H9 (cell line): ENCODE results near the gene ANKRD30B. TPM values are rescaled to one million over a fixed set of nuclear protein-coding genes. Genes with fewer than 3 reads are reported as not detected.
"Not testable (repeated sequence)": the region's sequence is repeated elsewhere in the genome, so short reads cannot be mapped to it uniquely, and the experiment has no call there.

Source experiments
- DNase-seq: peaks from one replicate; pipeline ENCODE4 v3.0.0-alpha.2; 2017
- H2AFZ ChIP-seq: one replicate; pipeline ENCODE4 v1.6.1; 2013; ENCODE audit warnings: mild to moderate bottlenecking, low read length, control low read depth, moderate library complexity
- H2AK5ac ChIP-seq: 2 replicates; pipeline ENCODE4 v1.6.1; 2013; ENCODE audit warnings: low read length, control low read depth, mixed read lengths; ENCODE audit not compliant: insufficient read length
- H2BK120ac ChIP-seq: one replicate; pipeline ENCODE4 v1.6.1; 2013; ENCODE audit warnings: low read depth, mild to moderate bottlenecking, low read length, control low read depth, inconsistent platforms; ENCODE audit not compliant: poor library complexity, severe bottlenecking
- H2BK12ac ChIP-seq: 2 replicates; pipeline ENCODE4 v1.6.1; 2013; ENCODE audit warnings: low read length, control low read depth, mixed read lengths, low read depth; ENCODE audit not compliant: insufficient read length
- H2BK15ac ChIP-seq: 2 replicates; pipeline ENCODE4 v1.6.1; 2013; ENCODE audit warnings: low read depth, low read length, control low read depth
- H2BK20ac ChIP-seq: one replicate; pipeline ENCODE4 v1.6.1; 2013; ENCODE audit warnings: low read depth, mild to moderate bottlenecking, low read length, control low read depth, inconsistent platforms; ENCODE audit not compliant: poor library complexity, severe bottlenecking
- H2BK5ac ChIP-seq: 2 replicates; pipeline ENCODE4 v1.6.1; 2013; ENCODE audit warnings: low read length, control low read depth, mixed read lengths; ENCODE audit not compliant: insufficient read length
- H3K14ac ChIP-seq: 2 replicates; pipeline ENCODE4 v1.6.1; 2013; ENCODE audit warnings: low read length, control low read depth; ENCODE audit not compliant: insufficient read depth
- H3K18ac ChIP-seq: 2 replicates; pipeline ENCODE4 v1.6.1; 2013; ENCODE audit warnings: low read depth, mild to moderate bottlenecking, mixed read lengths, low read length, control low read depth; ENCODE audit not compliant: insufficient read length
- H3K23ac ChIP-seq: 2 replicates; pipeline ENCODE4 v1.6.1; 2013; ENCODE audit warnings: low read length, control low read depth, mixed read lengths, low read depth; ENCODE audit not compliant: insufficient read length
- H3K23me2 ChIP-seq: 2 replicates; pipeline ENCODE4 v1.6.1; 2013; ENCODE audit warnings: low read depth, mild to moderate bottlenecking, mixed read lengths, low read length, control low read depth; ENCODE audit not compliant: insufficient read length, poor library complexity, severe bottlenecking
- H3K27ac ChIP-seq: 2 replicates; pipeline ENCODE4 v1.5.1; 2013; ENCODE audit warnings: low read length, control low read depth, mixed read lengths, low read depth; ENCODE audit not compliant: insufficient read length
- H3K27me3 ChIP-seq: 2 replicates; pipeline ENCODE4 v1.6.1; 2013; ENCODE audit warnings: low read length, control low read depth, inconsistent platforms; ENCODE audit not compliant: insufficient read depth
- H3K4ac ChIP-seq: 2 replicates; pipeline ENCODE4 v1.6.1; 2013; ENCODE audit warnings: low read depth, mild to moderate bottlenecking, control low read depth, inconsistent platforms, low read length, moderate library complexity
- H3K4me1 ChIP-seq: 2 replicates; pipeline ENCODE4 v1.6.1; 2013; ENCODE audit warnings: low read length, control low read depth, inconsistent platforms; ENCODE audit not compliant: insufficient read depth
- H3K4me2 ChIP-seq: 2 replicates; pipeline ENCODE4 v1.6.1; 2013; ENCODE audit warnings: low read length, control low read depth, mixed read lengths; ENCODE audit not compliant: insufficient read length, insufficient read depth
- H3K56ac ChIP-seq: 2 replicates; pipeline ENCODE4 v1.6.1; 2013; ENCODE audit warnings: low read depth, mild to moderate bottlenecking, mixed read lengths, low read length, control low read depth; ENCODE audit not compliant: insufficient read length
- H3K79me1 ChIP-seq: 2 replicates; pipeline ENCODE4 v1.6.1; 2013; ENCODE audit warnings: low read depth, mild to moderate bottlenecking, moderate library complexity, low read length, control low read depth, inconsistent platforms; ENCODE audit not compliant: insufficient read depth, poor library complexity, severe bottlenecking
- H3K79me2 ChIP-seq: 2 replicates; pipeline ENCODE4 v1.6.1; 2013; ENCODE audit warnings: low read length, control low read depth, inconsistent platforms; ENCODE audit not compliant: insufficient read depth
- H3K9ac ChIP-seq: 2 replicates; pipeline ENCODE4 v1.6.1; 2013; ENCODE audit warnings: low read length, control low read depth, mixed read lengths; ENCODE audit not compliant: insufficient read length; ENCODE audit errors: extremely low read depth
- H3K9me3 ChIP-seq: one replicate; pipeline ENCODE4 v1.6.1; 2013; ENCODE audit warnings: low read depth, low read length, inconsistent platforms; ENCODE audit not compliant: control insufficient read depth
- H3T11ph ChIP-seq: one replicate; pipeline ENCODE4 v1.6.1; 2013; ENCODE audit warnings: mild to moderate bottlenecking, low read length, control low read depth, inconsistent platforms
- H4K20me1 ChIP-seq: one replicate; pipeline ENCODE4 v1.6.1; 2013; ENCODE audit not compliant: control insufficient read depth, insufficient read length, insufficient read depth
- H4K5ac ChIP-seq: 2 replicates; pipeline ENCODE4 v1.6.1; 2013; ENCODE audit warnings: low read depth, mild to moderate bottlenecking, mixed read lengths, low read length, control low read depth; ENCODE audit not compliant: insufficient read length
- H4K8ac ChIP-seq: replicated peaks from 2 replicates; pipeline ENCODE4 v1.6.1; 2013; ENCODE audit warnings: low read length, control low read depth, mixed read lengths, low read depth; ENCODE audit not compliant: insufficient read length
- H4K91ac ChIP-seq: 2 replicates; pipeline ENCODE4 v1.6.1; 2013; ENCODE audit warnings: low read depth, mild to moderate bottlenecking, moderate library complexity, mixed read lengths, low read length, control low read depth; ENCODE audit not compliant: insufficient read length
- H3K27ac Mint-ChIP-seq, 3 experiments: 2 replicates in 2 of 3; 3 replicates in 1 of 3; pipeline ENCODE4 v1.8.0; 2020 to 2021; ENCODE audit warnings: mixed read lengths in 3 of 3, mild to moderate bottlenecking in 1 of 3, moderate library complexity in 1 of 3
- H3K27me3 Mint-ChIP-seq: 2 replicates; pipeline ENCODE4 v1.8.0; 2021; ENCODE audit warnings: low read depth, mild to moderate bottlenecking, moderate library complexity, mixed read lengths
- H3K36me3 Mint-ChIP-seq, 3 experiments: 2 replicates in 2 of 3; 3 replicates in 1 of 3; pipeline ENCODE4 v1.8.0; 2020 to 2021; ENCODE audit warnings: low read depth in 3 of 3, mixed read lengths in 3 of 3; ENCODE audit not compliant: insufficient read depth in 1 of 3
- H3K4me1 Mint-ChIP-seq, 2 experiments: 2 replicates each; pipeline ENCODE4 v1.8.0; 2020; ENCODE audit warnings: mixed read lengths in 2 of 2
- H3K4me3 Mint-ChIP-seq, 2 experiments: 2 replicates in 1 of 2; 3 replicates in 1 of 2; pipeline ENCODE4 v1.8.0; 2020 to 2021; ENCODE audit warnings: mild to moderate bottlenecking in 2 of 2, mixed read lengths in 2 of 2, moderate library complexity in 1 of 2
- H3K9me3 Mint-ChIP-seq, 2 experiments: 2 replicates in 1 of 2; 3 replicates in 1 of 2; pipeline ENCODE4 v1.8.0; 2020; ENCODE audit warnings: mild to moderate bottlenecking in 2 of 2, mixed read lengths in 2 of 2, moderate library complexity in 1 of 2
- WGBS: extraction: QIAGEN DNeasy Blood & Tissue Kit; methylation state at CpG from one replicate; pipeline ENCODE4 v1.1.7; 2013; ENCODE audit warnings: missing lambda C conversion rate, low lambda C conversion rate, mixed read lengths; ENCODE audit not compliant: insufficient read length; ENCODE audit errors: extremely low coverage; 5-methylcytosine and 5-hydroxymethylcytosine counted together
- total RNA-seq: library from RNA; stranded (reverse); gene quantifications from 2 replicates; pipeline ENCODE4 v1.2.1, GENCODE V29; 2021

ANKRD30B gene
- total RNA-seq, 1 experiment from 2014 or later = not detected

DNA sequence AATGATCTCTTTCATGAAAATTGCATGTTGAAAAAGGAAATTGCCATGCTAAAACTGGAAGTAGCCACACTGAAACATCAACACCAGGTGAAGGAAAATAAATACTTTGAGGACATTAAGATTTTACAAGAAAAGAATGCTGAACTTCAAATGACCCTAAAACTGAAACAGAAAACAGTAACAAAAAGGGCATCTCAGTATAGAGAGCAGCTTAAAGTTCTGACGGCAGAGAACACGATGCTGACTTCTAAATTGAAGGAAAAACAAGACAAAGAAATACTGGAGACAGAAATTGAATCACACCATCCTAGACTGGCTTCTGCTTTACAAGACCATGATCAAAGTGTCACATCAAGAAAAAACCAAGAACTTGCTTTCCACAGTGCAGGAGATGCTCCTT, 103.6 kb downstream of the ANKRD30B start:
- H3K79me2 ChIP-seq, H3K27ac Mint-ChIP-seq, H4K20me1 ChIP-seq, H3K27ac ChIP-seq, H3K27me3 Mint-ChIP-seq, H2AK5ac ChIP-seq, H2AFZ ChIP-seq, H2BK15ac ChIP-seq, H3K36me3 Mint-ChIP-seq, H3K79me1 ChIP-seq, H3K9me3 ChIP-seq, H4K8ac ChIP-seq, H3K23ac ChIP-seq, H2BK5ac ChIP-seq, H3K14ac ChIP-seq, H2BK12ac ChIP-seq, H3K9ac ChIP-seq, H2BK120ac ChIP-seq, H4K5ac ChIP-seq, H2BK20ac ChIP-seq, H3K4me1 ChIP-seq, H3K4ac ChIP-seq, H3T11ph ChIP-seq, H3K27me3 ChIP-seq, H3K18ac ChIP-seq, H3K4me1 Mint-ChIP-seq, H3K23me2 ChIP-seq, H3K4me3 Mint-ChIP-seq, DNase-seq, H4K91ac ChIP-seq, H3K4me2 ChIP-seq, H3K56ac ChIP-seq: not testable (repeated sequence)
- H3K9me3 Mint-ChIP-seq = peaks cover 41 to 49% of the 10 kb centered on the region in 2 experiments
- no CpG with 5 or more reads among the region's 2 CpGs for WGBS

DNA sequence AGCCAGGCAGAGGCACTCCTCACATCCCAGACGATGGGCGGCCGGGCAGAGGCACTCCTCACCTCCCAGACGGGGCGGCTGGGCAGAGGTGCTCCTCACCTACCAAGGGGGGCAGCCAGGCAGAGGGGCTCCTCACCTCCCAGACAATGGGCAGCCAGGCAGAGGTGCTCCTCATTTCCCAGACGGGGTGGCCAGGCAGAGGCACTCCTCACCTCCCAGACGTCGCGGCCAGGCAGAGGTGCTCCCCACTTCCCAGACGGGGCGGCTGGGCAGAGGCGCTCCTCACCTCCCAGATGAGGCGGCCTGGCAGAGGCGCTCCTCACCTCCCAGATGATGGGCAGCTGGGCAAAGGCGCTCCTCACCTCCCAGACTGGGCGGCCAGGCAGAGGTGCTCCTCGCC, 107.7 kb downstream of the ANKRD30B start:
- no CpG with 5 or more reads among the region's 17 CpGs for WGBS
- H3K23ac ChIP-seq, H3K27me3 ChIP-seq, H3K4me2 ChIP-seq, H2BK12ac ChIP-seq, H2AK5ac ChIP-seq, H3T11ph ChIP-seq, H4K20me1 ChIP-seq, H2AFZ ChIP-seq, H4K91ac ChIP-seq, H3K27me3 Mint-ChIP-seq, H3K4me3 Mint-ChIP-seq, H3K27ac Mint-ChIP-seq, H3K79me2 ChIP-seq, H3K4ac ChIP-seq, H3K14ac ChIP-seq, H3K18ac ChIP-seq, H3K9ac ChIP-seq, H2BK120ac ChIP-seq, H4K5ac ChIP-seq, H3K4me1 Mint-ChIP-seq, H3K56ac ChIP-seq, H2BK15ac ChIP-seq, H3K9me3 ChIP-seq, H4K8ac ChIP-seq, DNase-seq, H3K27ac ChIP-seq, H3K4me1 ChIP-seq, H2BK20ac ChIP-seq, H3K79me1 ChIP-seq, H2BK5ac ChIP-seq, H3K36me3 Mint-ChIP-seq, H3K23me2 ChIP-seq: not testable (repeated sequence)
- H3K9me3 Mint-ChIP-seq = peaks cover 25 to 32% of the 10 kb centered on the region in 2 experiments
